Keratinocyte (primary cell): Measurements from ENCODE around the gene MUC16.

ENCODE experiments used
- EZH2 ChIP-seq: IDR thresholded peaks from one replicate; pipeline ENCODE4 v1.6.1; 2012; ENCODE audit warnings: inconsistent platforms, mild to moderate bottlenecking, low read length, moderate library complexity
- TF ChIP-seq, protein P1 (sequence below), 3 experiments: IDR thresholded peaks in 1 of 3; conservative IDR thresholded peaks in 1 of 3; optimal IDR thresholded peaks in 1 of 3; 2 replicates in 2 of 3; 3 replicates in 1 of 3; pipeline versions ENCODE3 to v1.5.1; 2011; ENCODE audit warnings: low read length in 3 of 3, mild to moderate bottlenecking in 3 of 3, moderate library complexity in 2 of 3, control low read depth in 1 of 3, inconsistent platforms in 1 of 3; ENCODE audit not compliant: insufficient read depth in 2 of 3; ENCODE audit errors: extremely low read depth in 1 of 3

DNA sequence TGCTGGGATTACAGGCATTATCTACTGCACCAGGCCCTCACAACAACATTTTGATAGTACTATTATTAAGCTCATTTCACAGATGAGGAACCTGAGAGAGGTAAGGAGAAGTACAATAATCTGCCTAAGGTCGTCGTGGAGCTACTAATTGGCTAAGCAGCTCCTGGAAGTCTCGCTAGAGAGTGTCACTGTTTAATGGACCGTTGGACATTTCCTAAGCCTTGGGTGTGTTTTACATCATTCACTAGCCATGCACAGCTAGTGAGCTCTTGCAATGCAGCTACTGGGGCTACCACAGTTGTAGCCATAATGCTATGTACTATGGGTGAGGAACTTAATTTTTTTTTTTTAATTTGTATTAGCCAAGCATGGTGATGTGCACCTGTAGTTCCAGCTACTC, 42.7 kb upstream of the MUC16 start:
- TF ChIP-seq, protein P1, sequence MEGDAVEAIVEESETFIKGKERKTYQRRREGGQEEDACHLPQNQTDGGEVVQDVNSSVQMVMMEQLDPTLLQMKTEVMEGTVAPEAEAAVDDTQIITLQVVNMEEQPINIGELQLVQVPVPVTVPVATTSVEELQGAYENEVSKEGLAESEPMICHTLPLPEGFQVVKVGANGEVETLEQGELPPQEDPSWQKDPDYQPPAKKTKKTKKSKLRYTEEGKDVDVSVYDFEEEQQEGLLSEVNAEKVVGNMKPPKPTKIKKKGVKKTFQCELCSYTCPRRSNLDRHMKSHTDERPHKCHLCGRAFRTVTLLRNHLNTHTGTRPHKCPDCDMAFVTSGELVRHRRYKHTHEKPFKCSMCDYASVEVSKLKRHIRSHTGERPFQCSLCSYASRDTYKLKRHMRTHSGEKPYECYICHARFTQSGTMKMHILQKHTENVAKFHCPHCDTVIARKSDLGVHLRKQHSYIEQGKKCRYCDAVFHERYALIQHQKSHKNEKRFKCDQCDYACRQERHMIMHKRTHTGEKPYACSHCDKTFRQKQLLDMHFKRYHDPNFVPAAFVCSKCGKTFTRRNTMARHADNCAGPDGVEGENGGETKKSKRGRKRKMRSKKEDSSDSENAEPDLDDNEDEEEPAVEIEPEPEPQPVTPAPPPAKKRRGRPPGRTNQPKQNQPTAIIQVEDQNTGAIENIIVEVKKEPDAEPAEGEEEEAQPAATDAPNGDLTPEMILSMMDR (optimal IDR thresholded peaks at IDR 0.05 in 1 of 3, IDR thresholded peaks at IDR 0.05 in 1 of 3, conservative IDR thresholded peaks at IDR 0.05 in 1 of 3; ENCODE audit: extremely low read depth in 1 of 3, insufficient read depth in 2 of 3, low read length in 3 of 3) = no peak
- TF ChIP-seq EZH2 = no peak
